Muscle of leg (tissue), 11 donors: ENCODE results near the gene TPGS2. TPM values are rescaled to one million over a fixed set of nuclear protein-coding genes. Genes with fewer than 3 reads are reported as not detected.
A peak's percentile ranks its signal among the peaks of the same experiment; 100 is the strongest.

Source experiments
- DNase-seq: peaks from one replicate; pipeline ENCODE4 v3.0.0; 2013
- H3K27ac ChIP-seq: one replicate; pipeline ENCODE4 v1.5.1; 2013; ENCODE audit warnings: mild to moderate bottlenecking, low read length, control low read depth
- H3K27me3 ChIP-seq: one replicate; pipeline ENCODE4 v1.6.1; 2013; ENCODE audit warnings: low read length; ENCODE audit not compliant: control insufficient read depth, insufficient read depth
- H3K36me3 ChIP-seq: one replicate; pipeline ENCODE4 v1.6.1; 2013; ENCODE audit warnings: low read length; ENCODE audit not compliant: control insufficient read depth, insufficient read depth
- H3K4me1 ChIP-seq: one replicate; pipeline ENCODE4 v1.6.1; 2013; ENCODE audit warnings: low read length; ENCODE audit not compliant: control insufficient read depth, insufficient read depth
- H3K4me3 ChIP-seq: one replicate; pipeline ENCODE4 v1.5.1; 2013; ENCODE audit warnings: low read length, control low read depth
- H3K9me3 ChIP-seq: replicated peaks from 2 replicates; pipeline ENCODE4 v1.6.1; 2013; ENCODE audit warnings: low read depth, low read length; ENCODE audit not compliant: control insufficient read depth
- WGBS: methylation state at CpG from one replicate; pipeline ENCODE4 v1.1.5; 2013; ENCODE audit warnings: missing lambda C conversion rate; ENCODE audit not compliant: insufficient coverage; 5-methylcytosine and 5-hydroxymethylcytosine counted together
- polyA plus RNA-seq, 8 donors: library from polyadenylated mRNA; unstranded; fragments of 120-200 nt; gene quantifications; one replicate each; pipeline versions ENCODE4 v1.2.1 to v1.2.3, GENCODE V29; 2013; ENCODE audit warnings: inconsistent platforms in 1 of 8, low replicate concordance in 1 of 8; ENCODE audit not compliant: insufficient read length in 8 of 8, insufficient read depth in 1 of 8
- total RNA-seq: library from RNA; stranded (reverse); fragments of 120-200 nt; gene quantifications from one replicate; pipeline ENCODE4 v1.2.4, GENCODE V29; 2013

TPGS2 gene
- total and polyA plus RNA-seq, 9 donors = 34.2 to 72.2 (median 48.3) TPM

- no peak overlapping the region for H3K27ac ChIP-seq
- WGBS = 100% methylated on average over 1 of the region's 3 CpGs
Observed at GRCh38 chr18:36752929-36753865, 75.6 kb downstream of the TPGS2 start.

GRCh38 chr18:36745219-36745975 lies 83.4 kb downstream of the TPGS2 start:
- no peak overlapping the region for H3K27ac ChIP-seq
- H3K4me1 ChIP-seq = no peaks in the 10 kb centered on the region
- no peaks in the 10 kb centered on the region for H3K9me3 ChIP-seq
- no peaks in the 10 kb centered on the region for H3K27me3 ChIP-seq
- no peak overlapping the region for H3K4me3 ChIP-seq
- 87% methylated on average over 24 of the region's 25 CpGs for WGBS
- peaks cover 8% of the 10 kb centered on the region for H3K36me3 ChIP-seq
- no peak for DNase-seq

More at GRCh38 chr18:36752929-36753865, 75.6 kb downstream of the TPGS2 start:
- Histone ChIP-seq H3K9me3 (no peaks in the 10 kb centered on the region), H3K36me3 (no peaks in the 10 kb centered on the region), H3K27me3 (no peaks in the 10 kb centered on the region), H3K4me1 (peaks cover 12% of the 10 kb centered on the region), H3K4me3 (no peak overlapping the region)
- peak; percentile 10 for DNase-seq

DNA sequence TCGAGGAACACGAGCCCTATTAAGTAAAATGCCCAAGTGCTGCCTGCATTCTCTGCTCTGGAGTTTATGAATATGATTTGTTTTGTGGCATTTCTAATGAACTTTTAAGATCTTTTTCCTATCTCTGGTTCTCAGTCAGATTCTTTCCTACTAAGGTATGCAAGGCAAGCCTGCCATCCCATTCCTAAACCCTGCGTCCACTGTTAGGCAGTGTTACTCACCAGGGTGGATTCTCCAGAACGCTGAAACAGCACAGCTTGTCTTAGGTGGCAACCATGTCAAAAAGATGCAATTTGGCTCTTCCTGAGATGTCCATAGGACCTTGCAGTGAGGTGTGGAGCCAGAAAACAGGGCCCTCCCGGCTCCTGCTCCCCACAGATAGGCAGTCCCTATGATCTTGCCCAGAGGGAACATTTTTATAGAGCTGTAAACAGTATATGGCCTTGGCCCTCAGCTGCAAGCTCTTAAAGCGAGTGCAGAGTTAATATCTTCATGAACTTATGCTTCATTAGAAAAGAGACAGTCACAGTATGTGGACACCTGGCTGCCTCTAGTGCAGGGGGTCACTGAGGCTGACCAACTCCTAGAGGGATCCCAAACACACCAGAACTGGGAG lies 84.4 kb downstream of the TPGS2 start:
- WGBS = 83% methylated on average over 3 of the region's 6 CpGs
- H3K9me3 ChIP-seq = no peaks in the 10 kb centered on the region
- peaks cover 8% of the 10 kb centered on the region for H3K36me3 ChIP-seq
- DNase-seq = no peak
- H3K4me1 ChIP-seq = no peaks in the 10 kb centered on the region
- H3K27ac ChIP-seq = no peak overlapping the region
- H3K27me3 ChIP-seq = no peaks in the 10 kb centered on the region
- no peak overlapping the region for H3K4me3 ChIP-seq

Other genes starting within 250 kb of the TPGS2 start
- 11.4 TPM for gene KIAA1328, start 125 bp upstream of the TPGS2 start, total RNA-seq
- gene KIAA1328, start 125 bp upstream of the TPGS2 start, polyA plus RNA-seq = 1 to 10 TPM; 5.3 to 7.9 (median 5.9) TPM